Measurements from ENCODE around the gene RXFP1.
A peak's percentile ranks its signal among the peaks of the same experiment; 100 is the strongest.

DNA sequence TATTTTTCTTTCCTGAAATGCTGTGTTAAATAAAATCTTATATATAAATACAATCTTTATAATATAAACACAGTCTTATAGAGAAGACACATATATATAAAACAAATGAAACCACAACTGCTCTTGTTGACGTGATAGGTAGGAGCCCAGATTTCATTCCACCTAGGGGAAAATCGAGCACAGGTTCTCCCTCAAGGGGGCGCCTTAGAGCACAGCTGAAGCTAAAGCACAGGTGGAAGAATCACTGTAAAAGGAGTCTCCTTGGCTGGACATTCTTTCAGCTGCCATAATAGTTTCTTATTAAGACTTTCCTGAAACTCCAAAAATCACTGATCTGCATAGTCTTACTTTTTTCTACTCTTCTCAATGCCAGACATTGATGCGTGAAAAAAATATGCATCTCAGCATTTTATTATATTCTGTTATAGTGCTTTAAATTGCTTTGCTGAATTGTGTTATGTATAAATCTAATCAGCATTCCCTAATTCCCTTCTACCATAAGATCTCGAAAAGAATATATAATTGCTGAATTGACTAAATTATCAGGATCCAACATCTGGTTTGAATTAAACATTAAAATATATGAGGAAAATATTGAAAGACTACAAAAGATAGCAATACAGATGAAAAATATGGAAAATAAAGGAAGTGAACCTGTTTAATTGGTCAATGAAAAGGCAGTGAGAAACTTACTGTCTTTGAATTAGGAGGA is 25.5 kb upstream of the RXFP1 start:
- TF ChIP-seq CTCF (optimal IDR thresholded peaks at IDR 0.05 in 1 of 3, IDR thresholded peaks at IDR 0.05 in 1 of 3, conservative IDR thresholded peaks at IDR 0.05 in 1 of 3; ENCODE audit: extremely low read depth in 1 of 3, insufficient read depth in 2 of 3, low read length in 3 of 3) (peak; percentile 63 to 79 (median 72)), EZH2 (IDR thresholded peaks at IDR 0.05; ENCODE audit: low read length) (no peak)

Data from keratinocyte (primary cell).